M059J (cell line): ENCODE measurements around the gene CDK18. TPM values are rescaled to one million over a fixed set of nuclear protein-coding genes. Genes with fewer than 3 reads are reported as not detected.

Experiments
- DNase-seq: peaks from one replicate; pipeline ENCODE4 v3.0.0-alpha.2; 2012; ENCODE audit warnings: low read depth
- total RNA-seq: library from RNA; depleted of rRNA; stranded (reverse); fragments of >200 nt; shearing (Covaris generic); gene quantifications from 2 replicates; pipeline ENCODE4 v1.2.3, GENCODE V29; 2014

CDK18 gene
- total RNA-seq, 1 experiment from 2014 or later = 1.2 TPM

- DNase-seq = no peak
These were observed 18.9 kb downstream of the CDK18 start for GRCh38 chr1:205523261-205523890.

DNA sequence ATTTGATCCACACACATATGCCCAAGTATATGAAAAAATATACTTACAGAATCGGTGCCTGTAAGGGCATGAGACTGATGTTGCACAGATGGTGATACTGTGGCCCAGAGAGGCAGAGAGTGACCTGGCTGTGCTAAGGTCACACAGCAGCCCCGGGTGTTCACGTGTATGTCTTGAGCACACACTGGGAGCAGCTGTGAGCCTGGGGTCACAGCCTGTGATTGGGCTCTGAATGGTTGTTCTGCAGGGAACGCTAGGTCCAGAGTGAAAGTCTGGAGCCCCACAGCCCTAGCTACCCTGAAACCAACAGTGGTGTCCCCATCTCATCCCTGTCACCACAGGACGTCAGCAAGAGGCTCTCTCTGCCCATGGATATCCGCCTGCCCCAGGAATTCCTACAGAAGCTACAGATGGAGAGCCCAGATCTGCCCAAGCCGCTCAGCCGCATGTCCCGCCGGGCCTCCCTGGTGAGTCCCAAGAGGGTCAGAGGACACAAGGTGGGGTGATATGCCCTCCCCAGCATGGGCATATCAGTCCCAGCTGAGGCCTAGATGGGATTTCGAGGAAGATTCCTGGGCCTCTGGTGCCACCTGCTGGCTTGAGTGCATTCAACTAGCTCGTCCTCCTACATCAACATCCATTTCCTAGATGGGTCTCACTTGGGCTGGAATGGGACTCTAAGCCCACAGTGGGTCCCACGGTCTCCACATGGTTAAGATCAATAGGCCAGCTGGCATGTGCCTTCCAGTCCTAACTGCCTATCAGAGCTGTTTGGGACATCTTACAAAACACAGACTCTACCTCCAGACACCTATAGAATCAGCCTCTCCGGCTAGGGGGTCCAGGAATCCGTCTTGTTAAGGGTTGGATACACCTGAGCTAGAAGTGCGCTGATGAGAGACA is 19.7 kb downstream of the CDK18 start:
- DNase-seq = peak; percentile 71

- no peak for DNase-seq
These were observed 20.3 kb downstream of the CDK18 start for GRCh38 chr1:205524794-205525101.

DNA sequence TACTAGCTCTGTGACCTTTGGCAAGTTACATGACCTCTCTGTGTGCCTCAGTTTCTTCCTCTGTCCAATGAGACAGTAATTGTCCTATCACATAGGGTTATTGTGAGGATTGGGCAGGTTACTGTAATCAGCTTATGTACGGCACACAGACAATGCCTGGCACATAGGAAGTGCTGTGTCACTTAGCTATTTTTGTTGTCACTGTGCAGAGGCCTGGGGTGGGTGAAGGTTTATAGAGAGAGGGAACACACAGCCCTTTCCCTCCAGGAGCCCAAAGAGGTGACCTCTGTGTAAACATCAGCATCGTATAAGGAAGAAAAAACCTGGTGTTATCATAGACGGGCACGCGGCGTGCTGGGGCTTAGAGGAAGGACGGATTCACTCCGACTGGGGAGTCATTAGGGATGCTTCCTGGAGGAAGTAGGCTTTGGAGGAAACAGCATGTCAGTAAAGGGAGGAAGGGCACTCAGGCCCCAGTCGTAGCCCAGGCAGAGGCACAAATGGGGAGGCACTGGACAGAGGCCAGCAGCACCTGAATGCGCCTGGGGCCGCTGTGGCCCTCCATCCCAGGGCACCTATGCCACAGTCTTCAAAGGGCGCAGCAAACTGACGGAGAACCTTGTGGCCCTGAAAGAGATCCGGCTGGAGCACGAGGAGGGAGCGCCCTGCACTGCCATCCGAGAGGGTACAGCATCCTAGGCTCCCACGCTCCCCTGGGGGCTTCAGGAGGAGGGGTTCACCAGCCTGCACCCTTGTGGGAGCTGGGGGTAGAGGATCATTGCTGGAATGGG is 21.2 kb downstream of the CDK18 start:
- DNase-seq = no peak

- no peak for DNase-seq
These were observed 22.0 kb downstream of the CDK18 start for GRCh38 chr1:205526431-205526830.

- no peak for DNase-seq
These were observed 23.5 kb downstream of the CDK18 start for GRCh38 chr1:205527931-205528330.

- DNase-seq = no peak
These were observed 24.0 kb downstream of the CDK18 start for GRCh38 chr1:205528446-205528886.

DNA sequence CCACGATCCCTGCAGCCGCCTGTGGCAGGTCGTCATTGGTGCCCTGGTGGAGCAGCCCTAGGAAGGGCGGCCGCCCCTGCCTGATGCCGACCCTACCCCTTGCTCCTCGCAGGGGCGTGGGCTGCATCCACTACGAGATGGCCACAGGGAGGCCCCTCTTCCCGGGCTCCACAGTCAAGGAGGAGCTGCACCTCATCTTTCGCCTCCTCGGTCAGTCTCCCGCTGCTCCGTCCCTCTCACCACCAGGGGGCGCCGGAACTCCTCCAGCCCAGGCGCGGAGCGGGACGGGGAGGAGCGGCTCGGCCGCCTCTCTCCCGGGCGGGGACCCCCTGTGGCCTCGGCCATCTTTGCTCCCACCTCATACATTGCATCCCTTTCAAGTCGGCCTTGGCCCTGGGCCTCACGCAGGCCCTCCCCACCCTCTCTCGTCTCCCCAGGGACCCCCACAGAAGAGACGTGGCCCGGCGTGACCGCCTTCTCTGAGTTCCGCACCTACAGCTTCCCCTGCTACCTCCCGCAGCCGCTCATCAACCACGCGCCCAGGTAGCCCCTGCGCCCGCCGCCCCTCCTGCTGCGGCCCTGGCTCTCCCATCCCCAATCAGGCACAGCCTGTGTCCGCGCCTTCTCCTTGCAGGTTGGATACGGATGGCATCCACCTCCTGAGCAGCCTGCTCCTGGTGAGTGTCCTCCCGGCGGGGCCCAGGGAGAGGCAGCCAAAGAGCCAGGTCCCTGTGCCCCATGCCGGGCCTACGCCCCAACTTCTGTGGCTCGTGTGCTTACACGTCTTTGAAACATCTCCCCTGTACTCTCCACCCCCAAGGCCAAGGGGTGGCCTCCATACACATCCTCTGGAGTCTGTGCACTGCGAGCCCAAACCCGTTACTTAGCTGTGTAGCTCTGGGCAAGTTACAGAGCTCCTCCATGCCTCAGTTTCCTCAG is 24.7 kb downstream of the CDK18 start:
- DNase-seq = peak; percentile 66

DNA sequence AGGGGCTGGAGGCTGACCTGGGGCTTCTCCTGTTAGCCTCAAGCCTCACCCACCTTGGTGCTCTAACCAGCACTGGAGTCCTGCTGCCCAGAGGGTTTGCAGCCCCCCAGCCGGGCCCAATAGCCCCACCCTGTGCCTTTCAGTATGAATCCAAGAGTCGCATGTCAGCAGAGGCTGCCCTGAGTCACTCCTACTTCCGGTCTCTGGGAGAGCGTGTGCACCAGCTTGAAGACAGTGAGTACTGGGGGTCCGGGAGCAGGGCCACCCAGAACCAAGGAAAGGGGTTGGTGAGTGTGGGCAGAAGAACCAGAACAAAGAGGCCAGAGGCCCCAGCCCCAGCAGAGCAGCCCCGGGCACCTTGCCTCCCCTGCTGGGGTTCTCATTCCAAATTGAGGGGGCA is 25.6 kb downstream of the CDK18 start:
- DNase-seq = no peak

DNA sequence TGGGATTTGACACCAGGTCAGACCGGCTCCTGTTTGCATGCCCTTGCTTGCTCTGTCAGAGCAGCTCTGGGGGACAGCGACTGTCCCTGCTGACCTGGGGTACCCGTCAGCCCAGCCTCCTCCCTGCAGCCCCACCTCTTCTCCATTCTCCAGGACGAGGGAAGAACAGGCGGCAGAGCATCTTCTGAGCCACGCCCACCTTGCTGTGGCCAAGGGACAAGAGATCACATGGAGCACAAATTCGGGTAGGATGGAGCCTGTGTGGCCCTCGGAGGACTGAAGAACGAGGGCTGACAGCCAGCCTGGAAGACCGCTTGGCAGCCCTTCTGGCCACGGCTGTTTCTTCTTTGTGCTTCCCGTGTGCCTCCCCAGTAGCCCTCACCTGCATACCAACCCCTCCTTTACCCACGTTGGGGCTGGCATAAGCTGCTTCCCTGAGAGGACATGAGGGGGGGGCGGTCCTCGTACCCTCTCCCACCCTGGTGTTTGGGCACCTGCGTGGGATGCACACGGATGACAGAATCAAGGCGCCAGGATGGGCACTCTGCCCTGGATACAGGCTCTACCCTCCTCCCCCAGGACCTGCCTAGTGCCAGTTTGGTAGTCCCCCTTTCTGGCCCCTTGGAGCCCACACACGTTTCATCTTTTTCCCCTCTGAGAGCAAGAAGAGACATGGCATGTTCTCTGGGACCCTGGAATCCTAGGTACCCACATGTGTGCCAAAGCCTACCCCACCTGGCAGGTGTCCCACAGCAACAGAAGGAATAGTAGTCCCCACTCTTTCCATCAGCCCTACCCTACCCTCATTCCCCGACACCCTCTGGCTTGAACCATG is 26.9 kb downstream of the CDK18 start:
- DNase-seq = no peak

DNA sequence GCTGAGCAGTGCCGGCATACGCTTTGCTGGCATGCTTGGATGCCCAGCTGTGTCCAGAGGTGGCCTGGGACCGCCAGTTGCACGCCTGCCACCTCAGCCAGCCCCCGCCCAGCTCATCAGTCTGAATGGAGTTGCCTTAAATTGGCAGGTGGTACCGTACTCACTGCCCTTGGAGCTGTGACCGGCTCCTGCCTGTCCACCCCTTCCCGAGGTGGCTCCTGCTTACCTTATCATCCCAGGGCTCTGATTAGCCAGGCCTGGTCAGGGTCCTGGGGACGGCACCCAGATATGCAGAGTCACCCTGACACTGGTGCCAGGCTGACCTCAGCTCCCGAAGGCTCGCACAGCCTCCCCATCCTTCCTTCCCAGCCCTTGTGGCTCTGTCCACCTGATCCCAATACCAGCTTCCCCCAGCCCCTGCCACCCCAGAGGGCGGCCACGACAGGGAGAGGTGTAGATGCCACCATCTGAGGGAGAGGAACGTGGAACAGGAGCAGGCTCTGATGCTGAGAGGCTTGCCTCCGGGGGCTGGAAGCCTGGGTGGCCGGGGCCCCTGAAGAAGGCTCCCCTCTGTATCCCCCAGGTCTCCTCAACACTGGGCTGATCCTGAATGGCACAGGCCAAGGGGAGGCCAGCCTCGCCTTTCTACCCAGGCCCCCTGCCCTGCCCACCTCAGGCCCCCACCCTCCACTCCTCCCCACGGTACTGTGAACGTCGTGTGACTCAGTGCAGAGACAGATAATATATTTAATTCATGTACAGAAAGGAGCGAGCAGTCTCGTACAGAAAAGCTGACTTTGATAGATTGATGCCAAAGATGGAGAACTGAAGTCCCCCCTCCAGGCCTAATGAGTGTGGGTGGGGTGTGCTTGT is 27.8 kb downstream of the CDK18 start:
- no peak for DNase-seq

DNA sequence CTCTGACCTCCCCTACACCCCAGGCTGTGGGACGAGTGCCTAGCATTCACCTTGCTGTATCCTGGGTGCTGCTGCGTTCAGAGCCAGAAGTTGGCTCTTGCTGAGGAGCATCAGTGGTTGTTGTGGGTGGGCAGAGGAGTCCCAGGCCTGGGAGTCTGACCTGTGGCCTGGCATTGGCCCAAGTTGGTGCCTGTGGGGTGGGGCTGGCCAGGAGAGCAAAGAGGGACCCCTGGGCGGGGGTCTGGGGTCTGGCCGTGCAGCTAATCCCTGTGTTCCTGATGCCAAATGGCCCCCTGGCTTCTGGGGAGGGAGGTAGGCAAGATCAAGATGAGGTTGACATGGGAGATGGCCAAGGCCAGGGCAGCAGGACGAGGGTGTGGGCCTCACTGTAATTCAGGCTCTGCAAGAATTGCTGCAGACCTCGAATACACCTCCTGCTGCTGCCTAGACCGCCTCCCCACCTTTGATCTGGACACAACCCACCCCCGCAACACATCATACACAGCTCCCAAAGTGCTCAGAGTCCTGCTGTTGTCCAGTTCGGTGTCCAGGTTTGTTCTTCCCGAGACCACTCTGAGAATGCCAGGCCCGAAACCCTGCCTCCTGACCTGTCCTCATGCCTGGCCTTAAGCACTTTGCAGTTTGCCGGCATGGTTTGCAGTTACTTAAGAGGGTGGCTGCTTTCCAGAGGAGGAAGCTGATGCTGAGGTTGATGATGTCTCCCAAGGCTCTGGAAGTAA is 28.7 kb downstream of the CDK18 start:
- no peak for DNase-seq

DNA sequence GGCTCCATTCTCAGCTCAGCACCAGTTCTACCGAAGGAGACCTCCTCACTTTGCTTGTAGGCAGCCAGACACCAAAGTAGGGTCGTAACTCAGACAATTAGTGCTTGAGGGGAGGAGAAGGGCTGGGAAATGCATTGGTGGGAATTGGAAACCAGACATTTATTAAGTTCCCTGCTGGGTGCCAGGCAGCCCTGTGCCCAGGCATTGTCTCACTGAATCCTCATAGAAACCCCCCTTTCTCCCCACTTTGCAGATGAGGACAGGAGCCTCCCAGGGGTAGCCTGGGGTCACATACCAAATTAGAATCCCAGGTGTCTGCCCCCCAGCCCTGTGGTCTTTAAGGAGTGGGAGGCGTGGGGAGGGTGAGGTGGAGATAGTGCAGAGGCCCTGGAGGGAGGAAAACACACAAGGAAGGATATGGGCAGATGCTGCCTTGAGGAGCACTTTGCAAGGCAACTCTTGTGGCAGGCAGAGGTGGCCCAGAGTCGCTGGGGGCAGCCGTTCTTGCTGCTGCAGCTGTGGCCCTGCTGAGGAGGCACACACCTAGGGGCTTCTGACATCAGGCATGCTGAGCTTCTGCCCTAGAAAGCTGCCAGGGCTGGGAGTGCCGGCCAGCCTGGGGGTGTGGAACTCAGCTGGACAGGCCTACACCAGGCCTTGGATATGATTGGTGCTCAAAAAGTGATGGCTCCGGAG is 29.4 kb downstream of the CDK18 start:
- no peak for DNase-seq

GRCh38 chr1:205534444-205534985 is 30.0 kb downstream of the CDK18 start:
- DNase-seq = no peak

DNA sequence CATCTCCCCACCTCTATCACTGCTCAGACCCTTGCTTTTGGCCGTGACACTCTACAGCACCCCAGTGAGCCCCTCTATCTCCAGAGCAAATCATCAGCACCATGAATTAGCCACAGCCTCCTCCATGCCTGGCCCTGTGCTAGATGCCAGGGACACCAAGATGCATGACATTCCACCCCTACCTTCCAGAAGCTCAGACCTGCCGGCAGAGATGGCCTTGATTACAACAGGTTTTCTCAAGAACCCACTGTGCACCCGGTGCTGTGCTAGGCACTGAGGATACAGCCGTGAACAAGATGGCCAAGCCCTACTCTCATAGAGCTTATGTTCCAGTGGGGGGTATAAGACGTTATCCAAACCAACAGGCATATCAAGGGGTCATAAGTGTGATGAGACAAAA is 30.6 kb downstream of the CDK18 start:
- no peak for DNase-seq

DNA sequence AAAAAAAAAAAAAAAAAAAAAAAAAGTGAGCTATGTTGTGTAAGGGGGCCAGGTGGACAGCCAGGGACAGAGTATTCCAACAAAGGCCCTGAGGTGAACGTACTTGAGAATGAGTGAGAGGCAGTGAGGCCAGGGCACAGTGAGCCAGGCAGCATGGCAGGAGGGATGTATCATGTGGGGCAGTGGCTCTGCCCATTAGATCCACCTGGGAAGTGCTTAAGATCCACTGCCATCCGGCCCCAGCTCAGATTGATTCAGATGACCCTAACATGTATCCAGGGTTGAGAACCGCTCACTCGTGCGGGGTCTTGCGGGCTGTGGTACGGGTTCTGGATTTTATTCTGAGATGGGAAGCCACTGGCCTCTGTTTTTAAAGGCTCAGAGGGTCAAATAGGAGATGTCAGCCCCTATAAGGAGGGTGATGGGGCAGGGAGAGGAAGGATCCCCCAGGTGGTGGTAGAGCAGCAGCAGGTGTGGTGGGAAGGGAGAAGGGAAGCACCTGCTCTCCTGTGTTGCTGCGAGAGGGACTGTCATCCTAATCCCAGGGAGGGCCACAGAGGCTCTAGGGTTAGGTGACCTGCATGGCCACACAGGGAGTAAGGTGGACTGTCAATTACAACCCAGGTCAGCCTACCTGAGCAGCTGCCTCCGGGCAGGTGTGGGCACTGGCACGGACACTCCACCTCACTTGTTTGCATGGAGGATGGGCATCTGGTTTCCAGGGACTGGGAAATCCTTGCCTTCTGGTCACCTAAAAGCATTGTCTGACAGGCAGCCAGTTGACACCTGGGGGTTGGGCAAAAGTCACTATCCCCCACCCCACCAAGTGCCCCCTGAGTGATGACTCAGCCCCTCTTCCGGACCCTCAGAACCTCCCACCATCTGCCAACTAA is 31.6 kb downstream of the CDK18 start:
- DNase-seq = no peak
